GM23338 (cell line): Measurements from ENCODE around the gene ANTKMT. TPM values are rescaled to one million over a fixed set of nuclear protein-coding genes. Genes with fewer than 3 reads are reported as not detected.

Experiments used
- ATAC-seq: fragments of 200-7000 bp; cut with Tn5 transposase; 3 replicates; pipeline ENCODE4 v1.9.1; 2020
- DNase-seq: peaks from one replicate; pipeline ENCODE4 v3.0.0-alpha.2; 2015; ENCODE audit warnings: low spot score
- H2AFZ ChIP-seq: fragments of 200-600 bp; sonication (generic); 2 replicates; pipeline ENCODE4 v1.8.0; 2016; ENCODE audit warnings: antibody characterized with exemption, mild to moderate bottlenecking, moderate library complexity
- H3F3A ChIP-seq: fragments of 200-600 bp; sonication (generic); replicated peaks from 2 replicates; pipeline ENCODE4 v1.8.0; 2017; ENCODE audit warnings: antibody characterized with exemption, mixed run types, low read depth
- H3K27ac ChIP-seq: fragments of 200-600 bp; sonication (generic); 2 replicates; pipeline ENCODE4 v1.6.1; 2016; ENCODE audit warnings: low read depth
- H3K27me3 ChIP-seq: fragments of 200-600 bp; sonication (generic); 2 replicates; pipeline ENCODE4 v1.8.0; 2016; ENCODE audit warnings: mild to moderate bottlenecking, mixed run types, moderate library complexity; ENCODE audit not compliant: insufficient read depth
- H3K36me3 ChIP-seq: fragments of 200-600 bp; sonication (generic); 2 replicates; pipeline ENCODE4 v1.8.0; 2016; ENCODE audit warnings: mild to moderate bottlenecking; ENCODE audit not compliant: insufficient read depth
- H3K4me1 ChIP-seq: fragments of 200-600 bp; sonication (generic); 2 replicates; pipeline ENCODE4 v1.8.0; 2016; ENCODE audit warnings: mild to moderate bottlenecking, moderate library complexity; ENCODE audit not compliant: insufficient read depth
- H3K4me2 ChIP-seq: fragments of 200-600 bp; sonication (generic); 2 replicates; pipeline ENCODE4 v1.7.1; 2017; ENCODE audit warnings: mixed run types
- H3K4me3 ChIP-seq: fragments of 200-600 bp; sonication (generic); 2 replicates; pipeline ENCODE4 v1.6.1; 2016; ENCODE audit warnings: mixed run types
- H3K79me2 ChIP-seq: fragments of 200-600 bp; sonication (generic); replicated peaks from 2 replicates; pipeline ENCODE4 v1.8.0; 2017; ENCODE audit warnings: mild to moderate bottlenecking; ENCODE audit not compliant: insufficient read depth
- H3K9me2 ChIP-seq: fragments of 200-600 bp; sonication (generic); 2 replicates; pipeline ENCODE4 v1.8.0; 2017; ENCODE audit not compliant: insufficient read depth
- H4K20me1 ChIP-seq: fragments of 200-600 bp; sonication (generic); replicated peaks from 2 replicates; pipeline ENCODE4 v1.8.0; 2017; ENCODE audit warnings: mild to moderate bottlenecking; ENCODE audit not compliant: insufficient read depth
- H3K27ac Mint-ChIP-seq: 2 replicates; pipeline ENCODE4 v1.8.0; 2020; ENCODE audit warnings: inconsistent platforms, mild to moderate bottlenecking, moderate library complexity, mixed read lengths
- H3K27me3 Mint-ChIP-seq: 3 replicates; pipeline ENCODE4 v1.8.0; 2022; ENCODE audit warnings: low read depth, mild to moderate bottlenecking, moderate library complexity, mixed read lengths, inconsistent platforms; ENCODE audit not compliant: insufficient read depth, poor library complexity
- H3K36me3 Mint-ChIP-seq: 3 replicates; pipeline ENCODE4 v1.8.0; 2021; ENCODE audit warnings: low read depth, mild to moderate bottlenecking, inconsistent platforms, moderate library complexity, mixed read lengths
- H3K4me1 Mint-ChIP-seq: 3 replicates; pipeline ENCODE4 v1.8.0; 2020; ENCODE audit warnings: mild to moderate bottlenecking, inconsistent platforms, mixed read lengths
- H3K4me3 Mint-ChIP-seq: 3 replicates; pipeline ENCODE4 v1.8.0; 2021; ENCODE audit warnings: moderate library complexity, mild to moderate bottlenecking, inconsistent platforms, mixed read lengths
- H3K9me3 Mint-ChIP-seq: 3 replicates; pipeline ENCODE4 v1.8.0; 2020; ENCODE audit warnings: moderate library complexity, mild to moderate bottlenecking, inconsistent platforms, mixed read lengths
- JUNB ChIP-seq: IDR thresholded peaks from one replicate; pipeline ENCODE4 v1.6.1; 2016; ENCODE audit warnings: antibody characterized with exemption; ENCODE audit not compliant: unreplicated experiment
- NANOG ChIP-seq: IDR thresholded peaks from 2 replicates; pipeline ENCODE4 v1.6.1; 2016; ENCODE audit warnings: antibody characterized with exemption, borderline replicate concordance
- POLR2AphosphoS5 ChIP-seq: IDR thresholded peaks from 2 replicates; pipeline ENCODE4 v1.6.1; 2016; ENCODE audit warnings: antibody characterized with exemption, low read depth
- ZNF114 ChIP-seq: fragments of 250-450 bp; sonication (Bioruptor Pico); IDR thresholded peaks from 2 replicates; pipeline ENCODE4 v1.5.0; 2020; ENCODE audit warnings: mild to moderate bottlenecking, moderate library complexity
- polyA plus RNA-seq: library from polyadenylated mRNA; unstranded; fragments of >200 nt; fragmentation: Nextera tagmentation; extraction: Ambion mirVana; gene quantifications from 2 replicates; pipeline ENCODE4 v1.2.1, GENCODE V29; 2016
- total RNA-seq: library from RNA; depleted of rRNA; stranded (reverse); fragments of >200 nt; shearing (Covaris generic); gene quantifications from 2 replicates; pipeline ENCODE4 v1.2.3, GENCODE V29; 2014
- TF ChIP-seq, protein P1 (sequence below), 2 experiments: fragments of 200-600 bp in 1 of 2; sonication (generic) in 1 of 2; conservative IDR thresholded peaks; 2 replicates each; pipeline versions ENCODE4 v1.5.1 to v1.6.1; 2016 to 2017; ENCODE audit warnings: antibody characterized with exemption in 2 of 2, low read depth in 2 of 2, mild to moderate bottlenecking in 2 of 2, moderate library complexity in 1 of 2
- TF ChIP-seq, protein P2 (sequence below): IDR thresholded peaks from 2 replicates; pipeline ENCODE4 v1.6.1; 2016; ENCODE audit warnings: antibody characterized with exemption

Gene ANTKMT
- total and polyA plus RNA-seq, 2 experiments from 2014 or later: 23.8 to 37.2 TPM

DNA sequence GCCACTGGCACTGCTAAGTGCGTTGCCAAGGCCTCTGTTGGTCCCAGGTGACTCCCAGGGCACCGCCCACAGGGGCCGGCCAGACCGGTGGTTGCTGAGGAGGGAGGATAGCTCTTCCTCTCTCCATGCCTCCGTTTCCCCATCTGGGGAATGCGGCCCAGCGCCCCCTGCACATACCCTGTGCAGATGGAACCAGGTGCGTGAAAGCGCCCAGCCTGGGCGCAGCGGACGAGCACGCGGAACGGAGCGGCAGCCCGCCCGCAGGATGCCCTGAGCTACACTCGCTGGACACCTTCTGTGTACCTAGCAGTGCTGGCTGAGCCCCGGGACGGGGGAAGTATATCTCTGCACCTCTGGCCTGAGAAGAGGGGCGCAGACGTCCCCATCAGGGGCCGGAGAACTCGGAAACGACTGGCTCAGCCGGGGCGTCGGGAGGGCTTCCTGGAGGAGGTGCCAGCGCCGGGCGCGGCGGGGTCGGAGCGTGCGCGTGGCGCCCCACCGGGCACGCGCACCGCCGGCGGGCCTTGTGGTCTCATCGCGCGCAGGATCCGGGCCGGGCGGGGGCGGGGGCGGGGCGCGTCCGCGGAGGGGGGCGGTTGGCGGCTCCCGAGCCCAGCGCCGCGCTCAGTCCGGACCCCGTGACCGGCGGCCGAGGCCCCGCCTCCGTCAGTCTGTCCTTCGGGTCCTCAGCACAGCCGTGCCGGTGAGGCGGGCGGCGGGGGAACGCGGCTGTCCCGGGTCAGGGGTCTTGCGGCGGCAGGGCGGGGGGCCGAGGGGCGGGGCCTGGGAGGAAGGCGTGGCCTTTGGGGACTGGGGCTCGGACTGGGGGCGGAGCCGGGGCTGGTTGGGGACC lies 5.7 kb downstream of the ANTKMT start, which contains the start of the genes CCDC78 and HAGHL:
CCDC78 (minus strand) TSS at position 6 of the 853 bp plus-strand sequence. CDS start 76 bp downstream, outside the sequence.
HAGHL (plus strand) TSS at position 669 of the 853 bp plus-strand sequence. CDS start 404 bp downstream, outside the sequence.
- no peaks in the 10 kb centered on the region for H3K36me3 ChIP-seq
- H3K4me3 ChIP-seq: peak within 1 kb of the TSS; percentile 71
- no peaks in the 10 kb centered on the region for H4K20me1 ChIP-seq
- peak; percentile 82 for DNase-seq
- Mint-ChIP-seq H3K4me3 (peak within 1 kb of the TSS; percentile 67), H3K27ac (no peak within 1 kb of the TSS), H3K4me1 (no peaks in the 10 kb centered on the region), H3K36me3 (no peaks in the 10 kb centered on the region), H3K27me3 (peaks cover 18% of the 10 kb centered on the region), H3K9me3 (no peaks in the 10 kb centered on the region)
- H2AFZ ChIP-seq: peak within 1 kb of the TSS; percentile 80
- TF ChIP-seq, protein P1, sequence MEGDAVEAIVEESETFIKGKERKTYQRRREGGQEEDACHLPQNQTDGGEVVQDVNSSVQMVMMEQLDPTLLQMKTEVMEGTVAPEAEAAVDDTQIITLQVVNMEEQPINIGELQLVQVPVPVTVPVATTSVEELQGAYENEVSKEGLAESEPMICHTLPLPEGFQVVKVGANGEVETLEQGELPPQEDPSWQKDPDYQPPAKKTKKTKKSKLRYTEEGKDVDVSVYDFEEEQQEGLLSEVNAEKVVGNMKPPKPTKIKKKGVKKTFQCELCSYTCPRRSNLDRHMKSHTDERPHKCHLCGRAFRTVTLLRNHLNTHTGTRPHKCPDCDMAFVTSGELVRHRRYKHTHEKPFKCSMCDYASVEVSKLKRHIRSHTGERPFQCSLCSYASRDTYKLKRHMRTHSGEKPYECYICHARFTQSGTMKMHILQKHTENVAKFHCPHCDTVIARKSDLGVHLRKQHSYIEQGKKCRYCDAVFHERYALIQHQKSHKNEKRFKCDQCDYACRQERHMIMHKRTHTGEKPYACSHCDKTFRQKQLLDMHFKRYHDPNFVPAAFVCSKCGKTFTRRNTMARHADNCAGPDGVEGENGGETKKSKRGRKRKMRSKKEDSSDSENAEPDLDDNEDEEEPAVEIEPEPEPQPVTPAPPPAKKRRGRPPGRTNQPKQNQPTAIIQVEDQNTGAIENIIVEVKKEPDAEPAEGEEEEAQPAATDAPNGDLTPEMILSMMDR (conservative IDR thresholded peaks at IDR 0.05; ENCODE audit: low read depth in 2 of 2): peak in 1 of 2 experiments; percentile 6; a peak in 1 of 4 replicates
- TF ChIP-seq POLR2AphosphoS5 (peak; percentile 38), ZNF114 (CRISPR knock-in tag) (no peak)
- H3K79me2 ChIP-seq: no peaks in the 10 kb centered on the region
- no peak within 1 kb of the TSS for H3K27ac ChIP-seq
- peak within 1 kb of the TSS; percentile 87 for H3K4me2 ChIP-seq
- H3K4me1 ChIP-seq: no peaks in the 10 kb centered on the region
- peaks cover 14% of the 10 kb centered on the region; the same call in 1 of the 2 replicates for H3K27me3 ChIP-seq
- ATAC-seq: peak; percentile 21
- H3K9me2 ChIP-seq: no peaks in the 10 kb centered on the region
- peaks cover 12% of the 10 kb centered on the region for H3F3A ChIP-seq

- no peaks in the 10 kb centered on the region for H3K79me2 ChIP-seq
- no peak overlapping the region for H2AFZ ChIP-seq
- H3K4me1 ChIP-seq: no peaks in the 10 kb centered on the region
- peak; percentile 7 for ATAC-seq
- Mint-ChIP-seq H3K4me3 (peak overlapping the region; percentile 55; the same call in 2 of the 3 replicates), H3K27ac (no peak overlapping the region), H3K27me3 (peaks cover 18% of the 10 kb centered on the region), H3K4me1 (no peaks in the 10 kb centered on the region), H3K36me3 (peaks cover 3% of the 10 kb centered on the region; the same call in 1 of the 3 replicates), H3K9me3 (no peaks in the 10 kb centered on the region)
- no peaks in the 10 kb centered on the region for H3K36me3 ChIP-seq
- peak overlapping the region; percentile 71 for H3K4me3 ChIP-seq
- H3K9me2 ChIP-seq: no peaks in the 10 kb centered on the region
- H3K27me3 ChIP-seq: peaks cover 14% of the 10 kb centered on the region; the same call in 1 of the 2 replicates
- peak; percentile 71 for DNase-seq
- no peaks in the 10 kb centered on the region for H4K20me1 ChIP-seq
- peak overlapping the region; percentile 86 for H3K4me2 ChIP-seq
- no peak overlapping the region for H3K27ac ChIP-seq
- peaks cover 12% of the 10 kb centered on the region for H3F3A ChIP-seq
- TF ChIP-seq, protein P2, sequence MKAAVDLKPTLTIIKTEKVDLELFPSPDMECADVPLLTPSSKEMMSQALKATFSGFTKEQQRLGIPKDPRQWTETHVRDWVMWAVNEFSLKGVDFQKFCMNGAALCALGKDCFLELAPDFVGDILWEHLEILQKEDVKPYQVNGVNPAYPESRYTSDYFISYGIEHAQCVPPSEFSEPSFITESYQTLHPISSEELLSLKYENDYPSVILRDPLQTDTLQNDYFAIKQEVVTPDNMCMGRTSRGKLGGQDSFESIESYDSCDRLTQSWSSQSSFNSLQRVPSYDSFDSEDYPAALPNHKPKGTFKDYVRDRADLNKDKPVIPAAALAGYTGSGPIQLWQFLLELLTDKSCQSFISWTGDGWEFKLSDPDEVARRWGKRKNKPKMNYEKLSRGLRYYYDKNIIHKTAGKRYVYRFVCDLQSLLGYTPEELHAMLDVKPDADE: no peak
- TF ChIP-seq, protein P1 (conservative IDR thresholded peaks at IDR 0.05; ENCODE audit: low read depth in 2 of 2): no peak
- TF ChIP-seq JUNB: no peak
- TF ChIP-seq POLR2AphosphoS5: no peak; the same call in 1 of the 2 replicates
- no peak for TF ChIP-seq NANOG
Measured at GRCh38 chr16:727291-727977, 6.5 kb downstream of the ANTKMT start.
